Measurements from ENCODE around the gene ADAM11.
"Not testable (repeated sequence)": the region's sequence is repeated elsewhere in the genome, so short reads cannot be mapped to it uniquely, and the experiment has no call there.

The ADAM11 gene

DNA sequence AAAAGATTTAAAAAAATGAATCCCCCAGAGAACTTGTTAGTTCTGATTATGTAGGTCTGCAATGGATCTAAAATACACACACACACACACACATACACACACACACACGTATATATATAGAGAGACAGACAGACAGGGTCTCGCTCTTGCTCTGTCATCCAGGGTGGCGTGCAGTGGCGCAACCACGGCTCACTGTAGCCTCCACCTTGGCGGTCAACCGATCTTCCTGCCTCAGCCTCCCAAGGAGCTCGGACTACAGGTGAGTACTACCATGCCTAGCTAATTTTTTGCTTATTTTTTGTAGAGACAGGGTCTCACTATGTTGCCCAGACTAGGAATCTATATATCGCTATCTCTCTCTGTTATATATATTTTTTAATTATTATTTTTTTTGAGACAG, 37.9 kb downstream of the ADAM11 start:
- no peak for DNase-seq

DNA sequence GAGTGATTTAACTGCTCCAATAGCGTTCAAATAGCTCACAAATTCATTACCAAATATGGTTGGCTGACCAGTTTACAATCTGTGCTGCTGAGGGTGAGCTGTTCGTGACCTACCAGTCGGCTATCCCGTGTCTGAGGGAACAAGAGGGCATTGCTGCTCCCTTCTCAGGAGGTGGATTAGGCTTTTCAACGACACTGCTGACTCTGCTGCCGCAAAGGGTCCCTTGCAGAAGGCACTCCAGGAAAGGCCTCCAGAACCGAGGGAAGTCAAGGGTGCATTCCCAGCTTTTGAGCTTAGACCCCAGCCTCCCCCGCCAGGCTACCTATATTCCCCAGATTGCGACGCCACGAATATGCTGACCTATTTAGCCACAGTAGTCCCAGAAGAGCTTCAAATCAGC, 39.0 kb downstream of the ADAM11 start:
- DNase-seq = no peak

DNA sequence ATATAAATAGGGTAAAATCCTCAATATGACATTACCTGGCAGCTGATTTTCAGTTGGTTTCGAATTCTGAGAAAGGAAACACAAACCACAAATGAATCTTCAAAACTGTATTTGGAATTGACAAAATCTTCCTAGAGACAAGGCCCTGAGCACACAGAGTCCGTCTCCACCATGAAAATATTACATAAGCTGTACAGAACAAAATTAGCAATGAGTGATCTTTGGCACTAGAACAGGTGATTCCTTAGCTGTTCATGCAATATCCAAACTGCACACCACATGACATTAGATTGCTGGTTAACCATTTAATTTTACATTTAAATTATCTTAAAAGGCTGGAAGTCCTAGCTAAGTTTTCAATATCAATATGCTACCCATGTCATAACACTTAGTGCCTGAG, 39.6 kb downstream of the ADAM11 start:
- no peak for DNase-seq

GRCh38 chr17:44801880-44802279, 43.1 kb downstream of the ADAM11 start:
- DNase-seq = no peak

DNA sequence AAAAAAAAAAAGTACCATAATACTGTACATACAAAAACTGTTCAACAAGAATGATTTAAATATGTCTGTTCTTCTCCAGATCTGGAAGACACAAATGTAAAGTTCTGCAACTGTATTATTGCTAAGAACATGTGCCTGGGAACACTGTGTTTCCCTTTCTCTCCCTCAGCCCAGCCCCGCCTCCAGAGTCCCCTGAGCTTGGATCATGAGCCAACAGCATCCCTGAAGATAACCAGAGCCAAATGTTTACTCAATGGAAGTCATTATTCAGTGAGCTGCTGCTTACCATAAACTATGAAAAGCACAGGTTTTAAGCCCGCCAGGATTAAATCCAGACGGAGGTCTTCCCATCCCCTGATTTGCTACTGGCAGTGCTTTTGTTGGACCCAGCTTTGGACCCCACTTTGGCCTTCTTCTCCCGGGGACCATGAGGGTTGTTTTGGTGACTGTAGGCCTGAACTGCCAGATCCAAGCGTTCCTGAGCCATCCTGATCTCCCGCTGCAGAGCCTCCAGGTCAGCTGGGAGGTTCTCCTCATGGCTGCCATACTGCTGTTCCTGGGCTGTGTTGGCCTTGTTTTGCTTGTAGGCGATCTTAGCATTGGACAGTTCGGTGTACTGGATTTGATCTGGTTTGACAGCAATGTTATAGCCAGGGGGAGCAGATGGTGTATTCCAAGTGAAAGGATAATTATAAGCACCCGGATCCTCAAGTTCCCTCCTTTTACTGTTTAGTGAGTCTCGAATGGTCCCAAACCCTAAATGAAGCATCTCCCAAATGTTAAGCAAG, 45.7 kb downstream of the ADAM11 start:
- DNase-seq = no peak

DNA sequence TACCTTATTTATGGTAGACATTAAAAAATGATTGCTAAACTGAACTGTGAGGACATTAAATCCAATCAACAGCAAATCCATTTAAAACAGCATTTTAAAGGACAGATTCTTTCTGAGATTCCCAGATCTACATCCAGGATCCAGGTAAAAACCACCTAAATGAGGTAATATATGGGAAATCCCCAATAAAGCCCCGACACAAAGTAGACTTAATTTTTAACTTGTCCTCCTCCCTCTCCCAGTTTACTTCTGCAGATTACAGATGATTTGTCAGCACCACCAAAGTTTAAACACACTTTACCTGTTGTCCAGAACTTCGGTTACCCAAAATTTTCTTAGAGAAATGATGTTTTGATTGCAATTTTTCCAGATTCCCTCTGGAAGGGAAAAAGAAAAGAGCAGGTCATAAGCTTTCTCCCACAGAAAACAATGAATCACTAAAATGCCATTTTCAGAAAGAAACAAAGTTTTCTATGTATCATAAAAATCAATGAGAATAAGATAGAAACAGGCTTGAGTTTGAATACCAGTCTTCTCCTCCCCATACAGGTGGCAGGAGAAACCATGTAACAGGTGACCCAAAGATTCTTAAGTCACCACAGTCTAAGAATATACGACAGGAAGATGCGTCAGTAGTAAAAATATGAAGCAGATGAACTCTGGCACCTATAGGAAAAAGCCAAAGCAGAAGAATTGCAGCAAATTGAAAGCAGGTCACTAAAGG, 48.5 kb downstream of the ADAM11 start:
- no peak for DNase-seq

DNA sequence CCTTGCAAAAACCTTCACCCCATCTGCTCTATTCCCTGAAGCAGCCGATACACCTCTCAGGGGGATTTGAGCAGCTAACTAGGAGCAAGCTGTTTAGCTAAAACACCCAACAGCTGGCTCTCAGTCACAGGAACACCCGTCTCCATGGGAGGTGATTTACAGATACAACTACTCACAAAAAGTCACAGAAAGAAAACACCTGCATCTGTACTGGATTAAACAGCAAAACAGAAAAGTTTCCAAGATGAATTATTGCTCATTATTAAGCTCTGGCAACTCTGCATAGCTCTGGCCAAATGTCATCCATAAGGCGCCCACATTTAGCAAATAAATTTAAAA, 49.0 kb downstream of the ADAM11 start:
- DNase-seq = no peak

DNA sequence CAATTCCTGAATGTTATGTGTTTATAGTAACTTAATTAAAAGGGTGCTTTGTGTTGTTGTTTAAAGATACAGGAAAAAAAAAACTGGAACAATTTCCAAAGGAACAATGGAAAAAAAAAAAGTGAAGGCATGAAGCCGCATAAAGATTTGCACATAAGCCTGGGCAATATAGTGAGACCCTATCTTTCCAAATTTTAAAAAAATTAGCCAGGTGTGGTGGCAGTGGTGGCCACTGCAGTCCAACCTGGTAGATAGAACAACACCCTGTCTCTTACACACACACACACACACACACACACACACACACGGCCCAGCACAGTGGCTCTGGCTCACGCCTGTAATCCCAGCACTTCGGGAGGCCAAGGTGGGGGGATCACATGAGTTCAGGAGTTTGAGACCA, 49.4 kb downstream of the ADAM11 start:
- DNase-seq = no peak

- DNase-seq = not testable (repeated sequence)
Measured at GRCh38 chr17:44808656-44809388, 50.0 kb downstream of the ADAM11 start.

- no peak for DNase-seq
Measured at GRCh38 chr17:44812263-44812662, 53.5 kb downstream of the ADAM11 start.

- DNase-seq = not testable (repeated sequence)
Measured at GRCh38 chr17:44818508-44818907, 59.7 kb downstream of the ADAM11 start.

GRCh38 chr17:44820631-44821212, 61.9 kb downstream of the ADAM11 start:
- DNase-seq = peak; percentile 99

DNA sequence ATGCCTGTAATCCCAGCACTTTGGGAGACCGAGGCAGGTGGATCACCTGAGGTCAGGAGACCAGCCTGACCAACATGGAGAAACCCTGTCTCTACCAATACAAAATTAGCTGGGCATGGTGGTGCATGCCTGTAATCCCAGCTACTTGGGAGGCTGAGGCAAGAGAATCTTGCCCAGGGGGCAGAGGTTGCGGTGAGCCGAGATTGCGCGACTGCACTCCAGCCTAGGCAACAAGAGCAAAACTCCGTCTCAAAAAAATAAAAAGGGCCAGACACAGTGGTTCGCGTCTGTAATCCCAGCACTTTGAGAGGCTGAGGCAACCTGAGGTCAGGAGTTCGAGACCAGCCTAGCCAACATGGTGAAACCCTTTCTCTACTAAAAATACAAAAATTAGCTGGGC, 66.4 kb downstream of the ADAM11 start:
- DNase-seq = not testable (repeated sequence)

DNA sequence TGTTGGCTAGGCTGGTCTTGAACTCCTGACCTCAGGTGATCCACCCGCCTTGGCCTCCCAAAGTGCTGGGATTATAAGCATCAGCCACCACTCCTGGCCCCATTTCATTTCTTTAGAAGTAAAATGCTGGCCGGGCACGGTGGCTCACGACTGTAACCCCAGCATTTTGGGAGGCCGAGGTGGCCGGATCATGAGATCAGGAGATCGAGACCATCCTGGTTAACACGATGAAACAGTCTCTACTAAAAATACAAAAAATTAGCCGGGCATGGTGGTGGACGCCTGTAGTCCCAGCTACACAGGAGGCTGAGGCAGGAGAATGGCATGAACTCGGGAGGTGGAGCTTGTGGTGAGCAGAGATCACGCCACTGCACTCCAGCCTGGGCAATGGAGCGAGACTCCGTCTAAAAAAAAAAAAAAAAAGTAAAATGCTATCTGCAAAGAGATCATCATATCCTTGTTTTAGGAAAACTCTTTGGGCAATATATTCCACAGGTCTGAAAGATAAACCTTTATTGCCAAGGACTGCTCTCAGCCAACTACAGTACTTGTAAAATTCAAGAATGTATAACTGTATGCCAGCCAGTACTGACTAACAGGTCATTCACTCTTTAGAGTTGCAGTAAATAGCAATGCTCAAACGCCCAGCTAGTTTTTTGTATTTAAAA, 67.5 kb downstream of the ADAM11 start:
- DNase-seq = no peak

DNA sequence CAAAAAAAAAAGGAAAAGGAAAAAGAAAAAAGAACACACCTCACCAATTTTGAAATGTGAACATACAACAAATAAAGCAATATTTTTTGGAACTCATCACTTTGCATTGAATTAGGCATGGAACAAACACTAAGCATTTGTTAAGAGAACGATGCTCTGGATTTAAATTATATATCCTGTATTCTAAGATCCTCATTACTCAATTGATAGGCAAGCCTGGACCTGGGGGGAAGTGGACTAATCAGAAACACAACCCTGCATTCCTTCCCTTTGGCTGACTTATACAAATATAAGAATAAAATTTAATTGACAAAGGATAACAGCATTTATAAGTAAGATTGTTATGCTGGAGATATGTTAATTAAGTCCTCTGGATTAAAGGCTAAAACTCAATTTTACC, 69.1 kb downstream of the ADAM11 start:
- DNase-seq = no peak

- peak; percentile 48 for DNase-seq
Measured at GRCh38 chr17:44828919-44829522, 70.2 kb downstream of the ADAM11 start.

- DNase-seq = no peak
Measured at GRCh38 chr17:44829523-44830358, 71.0 kb downstream of the ADAM11 start, which contains the start of gene GJC1. Gene GJC1 (minus strand): TSS chr17:44830287. CDS start chr17:44805817, 24,470 bp downstream.

GRCh38 chr17:44830359-44831288, 71.8 kb downstream of the ADAM11 start:
- DNase-seq = peak; percentile 39

- DNase-seq = no peak
Measured at GRCh38 chr17:44831371-44831770, 72.6 kb downstream of the ADAM11 start.

All from DMS79 treated with DMSO at 0.1 percent for 48 hours (cell line).